A549 (cell line): ENCODE results near the gene SETBP1. TPM values are rescaled to one million over a fixed set of nuclear protein-coding genes. Genes with fewer than 3 reads are reported as not detected.

ENCODE experiments used
- ATAC-seq, 2 experiments: fragments of 200-7000 bp in 1 of 2; fragments of >200 bp in 1 of 2; cut with Nextera tagmentation in 1 of 2; cut with Tn5 transposase in 1 of 2; 3 replicates each; pipeline versions ENCODE4 v1.8.0 to v1.9.1; 2018 to 2020; ENCODE audit warnings: mild to moderate bottlenecking in 1 of 2, moderate library complexity in 1 of 2
- CTCF ChIA-PET: fragments of 300-600 bp; sonication (Branson Sonifier 250); formaldehyde crosslinking; extraction: SDS; loops from one replicate; lab custom pipeline; 2021; ENCODE audit warnings: antibody characterized with exemption, inconsistent platforms; lab: Yijun Ruan, JAX
- POLR2A ChIA-PET: fragments of 350-600 bp; formaldehyde crosslinking; extraction: SDS; loops from one replicate; lab custom pipeline; 2021; ENCODE audit warnings: antibody characterized with exemption, inconsistent platforms; lab: Yijun Ruan, JAX
- DNase-seq, 2 experiments: peaks; one replicate each; pipeline versions ENCODE4 v3.0.0 to v3.0.0-alpha.2; 2011 to 2016; ENCODE audit warnings: low read depth in 1 of 2, low spot score in 1 of 2
- FAIRE-seq: peaks from 2 replicates; lab custom pipeline; 2011; peaks lifted over from hg19 to GRCh38; lab: Jason Lieb, UNC
- H3K27ac ChIP-seq, 2 experiments: fragments of >200 bp; sonication (Bioruptor Twin); formaldehyde crosslinking; 3 replicates each; pipeline ENCODE4 v1.5.1; 2016 to 2017
- H3K4me1 ChIP-seq: fragments of >200 bp; sonication (Bioruptor Twin); formaldehyde crosslinking; 3 replicates; pipeline ENCODE4 v1.6.1; 2016
- H3K4me2 ChIP-seq: fragments of >200 bp; sonication (Bioruptor Twin); formaldehyde crosslinking; 3 replicates; pipeline ENCODE4 v1.6.1; 2016
- H3K4me3 ChIP-seq: fragments of >200 bp; sonication (Bioruptor Twin); formaldehyde crosslinking; 3 replicates; pipeline ENCODE4 v1.5.1; 2016
- H3K9me3 ChIP-seq: fragments of >200 bp; sonication (Bioruptor Twin); formaldehyde crosslinking; 3 replicates; pipeline ENCODE4 v1.6.1; 2016
- BCL3 ChIP-seq: fragments of >200 bp; sonication (Bioruptor Twin); formaldehyde crosslinking; IDR thresholded peaks from 3 replicates; pipeline ENCODE4 v1.6.1; 2016
- CEBPB ChIP-seq, 2 experiments: fragments of >200 bp in 1 of 2; sonication (Bioruptor Twin) in 1 of 2; formaldehyde crosslinking in 1 of 2; IDR thresholded peaks; 2 replicates each; pipeline ENCODE4 v1.6.1; 2012 to 2016
- FOSB ChIP-seq: fragments of 250-450 bp; sonication (Bioruptor Pico); IDR thresholded peaks from 2 replicates; pipeline ENCODE4 v1.5.0; 2020; ENCODE audit warnings: mild to moderate bottlenecking, moderate library complexity
- FOSL2 ChIP-seq, 2 experiments: fragments of 450-650 bp in 1 of 2; fragments of >200 bp in 1 of 2; sonication (Bioruptor Twin) in 1 of 2; formaldehyde crosslinking; IDR thresholded peaks; 2 replicates each; pipeline versions ENCODE4 v1.5.0 to v1.6.1; 2016 to 2020; ENCODE audit warnings: mild to moderate bottlenecking in 1 of 2, moderate library complexity in 1 of 2
- HDAC2 ChIP-seq: fragments of 200-600 bp; sonication (generic); IDR thresholded peaks from 2 replicates; pipeline ENCODE4 v1.6.1; 2016
- HES2 ChIP-seq: fragments of >200 bp; sonication (Bioruptor Twin); formaldehyde crosslinking; IDR thresholded peaks from 2 replicates; pipeline ENCODE4 v1.6.1; 2016
- HOXB13 ChIP-seq: fragments of 250-450 bp; sonication (Bioruptor Pico); IDR thresholded peaks from 2 replicates; pipeline ENCODE4 v1.5.0; 2020; ENCODE audit warnings: low read depth, mild to moderate bottlenecking, moderate library complexity
- KDM5A ChIP-seq: fragments of 200-600 bp; sonication (generic); IDR thresholded peaks from 2 replicates; pipeline ENCODE4 v1.6.1; 2016; ENCODE audit warnings: antibody characterized with exemption, mild to moderate bottlenecking
- MAFK ChIP-seq: fragments of 450-650 bp; IDR thresholded peaks from 2 replicates; pipeline ENCODE4 v1.6.1; 2014; ENCODE audit not compliant: partially characterized antibody
- MAX ChIP-seq: IDR thresholded peaks from 2 replicates; pipeline ENCODE4 v1.6.1; 2012
- MYC ChIP-seq: IDR thresholded peaks from 2 replicates; pipeline ENCODE4 v1.6.1; 2012; ENCODE audit warnings: mild to moderate bottlenecking, inconsistent platforms, low read length, improper control_type of control experiment, borderline replicate concordance
- NFE2L2 ChIP-seq: fragments of 150-350 bp; conservative IDR thresholded peaks from 2 replicates; pipeline ENCODE4 v1.6.1; 2014; ENCODE audit warnings: low read length
- PBX3 ChIP-seq: IDR thresholded peaks from 2 replicates; pipeline ENCODE4 v1.6.1; 2012
- PHF8 ChIP-seq: fragments of 200-600 bp; sonication (generic); IDR thresholded peaks from 2 replicates; pipeline ENCODE4 v1.6.1; 2016; ENCODE audit warnings: low read depth, mild to moderate bottlenecking, antibody characterized with exemption, moderate library complexity, borderline replicate concordance
- RARB ChIP-seq: fragments of 250-450 bp; sonication (Bioruptor Pico); IDR thresholded peaks from 2 replicates; pipeline ENCODE4 v1.8.0; 2021; ENCODE audit warnings: mild to moderate bottlenecking, moderate library complexity
- RCOR1 ChIP-seq: fragments of 150-350 bp; IDR thresholded peaks from 2 replicates; pipeline ENCODE4 v1.6.1; 2014; ENCODE audit warnings: antibody characterized with exemption, low read length, low read depth
- RNF2 ChIP-seq: fragments of 200-600 bp; sonication (generic); IDR thresholded peaks from 2 replicates; pipeline ENCODE4 v1.6.1; 2016; ENCODE audit warnings: low read depth, mild to moderate bottlenecking, antibody characterized with exemption, moderate library complexity, borderline replicate concordance
- ZNF302 ChIP-seq: fragments of 250-450 bp; sonication (Bioruptor Pico); IDR thresholded peaks from 2 replicates; pipeline ENCODE4 v1.9.0; 2021; ENCODE audit warnings: inconsistent platforms, mild to moderate bottlenecking, moderate library complexity
- ZSCAN20 ChIP-seq: fragments of 250-450 bp; sonication (Bioruptor Pico); IDR thresholded peaks from 2 replicates; pipeline ENCODE4 v1.8.0; 2022; ENCODE audit warnings: mild to moderate bottlenecking, moderate library complexity
- WGBS: methylation state at CpG from one replicate; pipeline ENCODE4 v1.1.6; 2017; ENCODE audit errors: missing lambda C conversion rate; 5-methylcytosine and 5-hydroxymethylcytosine counted together
- polyA plus RNA-seq, 4 experiments: library from polyadenylated mRNA; depleted of rRNA in 3 of 4; stranded (reverse); fragments of >200 nt; fragmentation: RNase III in 1 of 4; extraction: RNeasy Plus Mini Kit Qiagen cat#74134 plus additional on column Dnase treatment in 1 of 4; gene quantifications; 2 replicates in 3 of 4; 3 replicates in 1 of 4; pipeline ENCODE4 v1.2.3, GENCODE V29; 2011 to 2017
- TF ChIP-seq, protein P1 (sequence below): fragments of 200-600 bp; sonication (generic); IDR thresholded peaks from 2 replicates; pipeline ENCODE4 v1.6.1; 2016; ENCODE audit warnings: antibody characterized with exemption, mild to moderate bottlenecking, moderate library complexity

The SETBP1 gene
- polyA plus RNA-seq, 2 of the 4 experiments (the other 2 are of a cell fraction): 0.50 to 1.9 TPM

GRCh38 chr18:44687421-44687820, 6.7 kb downstream of the SETBP1 start:
- H3K27ac ChIP-seq: no peak overlapping the region
- no peaks in the 10 kb centered on the region for H3K9me3 ChIP-seq
- H3K4me1 ChIP-seq: peaks cover 7% of the 10 kb centered on the region; the same call in 1 of the 3 replicates
- TF ChIP-seq FOSB (CRISPR knock-in tag): no peak
- TF ChIP-seq MYC: no peak
- TF ChIP-seq, all 56 proteins: peak for 0
- ChIA-PET CTCF (no interaction called here), POLR2A (no interaction called here)
- FAIRE-seq: no peak
- Histone ChIP-seq H3K4me3 (no peak overlapping the region), H3K4me2 (no peak overlapping the region)
- DNase-seq: no peak
- no peak for ATAC-seq

- POLR2A ChIA-PET: no interaction called here
- H3K4me3 ChIP-seq: no peak overlapping the region
- TF ChIP-seq CEBPB (IDR thresholded peaks at IDR 0.05): no peak
- TF ChIP-seq HES2: no peak
- TF ChIP-seq PBX3: no peak
- no peak for TF ChIP-seq BCL3
- TF ChIP-seq, all 56 proteins: peak for 0
- no peak overlapping the region for H3K27ac ChIP-seq
- CTCF ChIA-PET: no interaction called here
- 69% methylated on average over 3 of the region's 3 CpGs for WGBS
- no peaks in the 10 kb centered on the region for H3K9me3 ChIP-seq
- ATAC-seq: no peak
- DNase-seq: no peak
- no peak for FAIRE-seq
- no peak overlapping the region for H3K4me2 ChIP-seq
- peaks cover 11% of the 10 kb centered on the region; the same call in 2 of the 3 replicates for H3K4me1 ChIP-seq
Observed at GRCh38 chr18:44689736-44690135, 9.0 kb downstream of the SETBP1 start.

GRCh38 chr18:44691148-44691925, 10.6 kb downstream of the SETBP1 start:
- peak; percentile 60 for TF ChIP-seq MAFK
- no peak for TF ChIP-seq PHF8
- no peak for TF ChIP-seq ZNF302
- no peak for TF ChIP-seq PBX3
- WGBS: 53% methylated on average over 4 of the region's 4 CpGs
- no peaks in the 10 kb centered on the region for H3K9me3 ChIP-seq
- FAIRE-seq (no peak), DNase-seq (no peak), ATAC-seq (no peak)
- CTCF ChIA-PET: no interaction called here
- POLR2A ChIA-PET: no interaction called here
- no peak overlapping the region; a peak in 1 of 6 replicates for H3K27ac ChIP-seq
- peaks cover 11% of the 10 kb centered on the region; the same call in 2 of the 3 replicates for H3K4me1 ChIP-seq
- no peak overlapping the region for H3K4me3 ChIP-seq
- peak overlapping the region; percentile 26; the same call in 1 of the 3 replicates for H3K4me2 ChIP-seq

DNA sequence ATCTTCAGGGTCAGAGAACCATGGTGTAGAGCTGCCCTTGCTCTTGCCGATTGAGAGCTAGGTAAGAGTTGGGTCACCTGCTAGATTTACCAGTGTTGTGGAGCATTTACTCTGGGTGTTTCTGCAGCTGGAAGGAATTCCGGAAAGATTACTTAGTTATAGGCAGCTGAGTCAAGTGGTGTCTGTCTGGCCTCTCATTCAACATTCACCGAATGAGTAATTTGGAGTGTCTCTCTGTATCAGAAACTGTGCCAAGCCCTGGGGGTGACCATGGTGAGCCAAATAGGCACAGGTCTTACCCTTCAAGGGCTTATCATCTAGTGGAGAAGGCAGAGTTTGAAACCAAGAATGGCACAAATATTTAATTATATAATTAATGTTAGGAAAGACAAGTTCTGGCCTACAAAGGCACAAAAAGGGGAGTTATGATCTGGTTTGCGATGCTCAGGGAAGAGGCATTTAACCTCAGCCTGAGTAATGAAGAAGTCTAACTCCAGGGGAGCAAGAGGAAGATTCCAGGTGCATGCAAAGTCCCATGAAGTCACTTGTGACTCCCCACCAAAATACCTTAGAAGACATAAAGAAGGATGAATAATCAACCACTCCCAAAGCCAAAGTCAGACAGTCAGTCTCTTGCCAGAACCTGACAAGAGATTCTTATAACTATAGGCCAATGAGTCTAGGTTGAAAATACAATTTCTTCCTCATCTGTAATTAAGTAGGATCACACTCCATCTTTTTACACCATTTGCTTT, 12.5 kb downstream of the SETBP1 start:
- peak; percentile 47 to 54; a peak in 3 of 6 replicates for ATAC-seq
- TF ChIP-seq ZSCAN20: no peak
- TF ChIP-seq FOSL2 (IDR thresholded peaks at IDR 0.05): no peak
- TF ChIP-seq FOSL2 (CRISPR knock-in tag; IDR thresholded peaks at IDR 0.05): no peak
- no peak for TF ChIP-seq RNF2
- TF ChIP-seq KDM5A: no peak
- TF ChIP-seq RCOR1: no peak
- no peak for TF ChIP-seq RARB
- no peak for TF ChIP-seq MAX
- TF ChIP-seq HOXB13: no peak
- no peak for TF ChIP-seq NFE2L2
- TF ChIP-seq HDAC2: no peak
- TF ChIP-seq, protein P1, sequence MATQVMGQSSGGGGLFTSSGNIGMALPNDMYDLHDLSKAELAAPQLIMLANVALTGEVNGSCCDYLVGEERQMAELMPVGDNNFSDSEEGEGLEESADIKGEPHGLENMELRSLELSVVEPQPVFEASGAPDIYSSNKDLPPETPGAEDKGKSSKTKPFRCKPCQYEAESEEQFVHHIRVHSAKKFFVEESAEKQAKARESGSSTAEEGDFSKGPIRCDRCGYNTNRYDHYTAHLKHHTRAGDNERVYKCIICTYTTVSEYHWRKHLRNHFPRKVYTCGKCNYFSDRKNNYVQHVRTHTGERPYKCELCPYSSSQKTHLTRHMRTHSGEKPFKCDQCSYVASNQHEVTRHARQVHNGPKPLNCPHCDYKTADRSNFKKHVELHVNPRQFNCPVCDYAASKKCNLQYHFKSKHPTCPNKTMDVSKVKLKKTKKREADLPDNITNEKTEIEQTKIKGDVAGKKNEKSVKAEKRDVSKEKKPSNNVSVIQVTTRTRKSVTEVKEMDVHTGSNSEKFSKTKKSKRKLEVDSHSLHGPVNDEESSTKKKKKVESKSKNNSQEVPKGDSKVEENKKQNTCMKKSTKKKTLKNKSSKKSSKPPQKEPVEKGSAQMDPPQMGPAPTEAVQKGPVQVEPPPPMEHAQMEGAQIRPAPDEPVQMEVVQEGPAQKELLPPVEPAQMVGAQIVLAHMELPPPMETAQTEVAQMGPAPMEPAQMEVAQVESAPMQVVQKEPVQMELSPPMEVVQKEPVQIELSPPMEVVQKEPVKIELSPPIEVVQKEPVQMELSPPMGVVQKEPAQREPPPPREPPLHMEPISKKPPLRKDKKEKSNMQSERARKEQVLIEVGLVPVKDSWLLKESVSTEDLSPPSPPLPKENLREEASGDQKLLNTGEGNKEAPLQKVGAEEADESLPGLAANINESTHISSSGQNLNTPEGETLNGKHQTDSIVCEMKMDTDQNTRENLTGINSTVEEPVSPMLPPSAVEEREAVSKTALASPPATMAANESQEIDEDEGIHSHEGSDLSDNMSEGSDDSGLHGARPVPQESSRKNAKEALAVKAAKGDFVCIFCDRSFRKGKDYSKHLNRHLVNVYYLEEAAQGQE: no peak

More for the DNA sequence above, 12.5 kb downstream of the SETBP1 start:
- Histone ChIP-seq H3K9me3 (no peaks in the 10 kb centered on the region), H3K4me3 (no peak overlapping the region), H3K4me2 (no peak overlapping the region), H3K4me1 (peaks cover 11% of the 10 kb centered on the region; the same call in 2 of the 3 replicates), H3K27ac (no peak overlapping the region)
- CTCF ChIA-PET: no interaction called here
- FAIRE-seq: no peak
- POLR2A ChIA-PET: no interaction called here
- WGBS: 21% methylated on average over 4 of the region's 4 CpGs
- peak in 1 of 2 experiments; percentile 4 for DNase-seq
